Activated CD4-positive, CD25-positive, alpha-beta regulatory T cell treated with anti-CD3 and anti-CD28 coated beads, Interleukin-2, amount 50 U/mL, for 72 hours (primary cell): Measurements from ENCODE around the gene PRSS22.

Experiments used
- DNase-seq: peaks from one replicate; pipeline ENCODE4 v3.0.0; 2021

PRSS22 gene

GRCh38 chr16:2827831-2828520 is 30.0 kb downstream of the PRSS22 start:
- no peak for DNase-seq

- DNase-seq, result no peak
Observed at GRCh38 chr16:2827374-2827791, 30.6 kb downstream of the PRSS22 start.

- no peak for DNase-seq
Observed at GRCh38 chr16:2826591-2827373, 31.2 kb downstream of the PRSS22 start.

- DNase-seq, result no peak
Observed at GRCh38 chr16:2825906-2826305, 32.1 kb downstream of the PRSS22 start.

- no peak for DNase-seq
Observed at GRCh38 chr16:2825049-2825742, 32.8 kb downstream of the PRSS22 start.

GRCh38 chr16:2824626-2825025 is 33.3 kb downstream of the PRSS22 start:
- no peak for DNase-seq

- DNase-seq, result no peak
Observed at GRCh38 chr16:2822496-2822895, 35.5 kb downstream of the PRSS22 start.

- no peak for DNase-seq
Observed at GRCh38 chr16:2822158-2822495, 35.8 kb downstream of the PRSS22 start.

- no peak for DNase-seq
Observed at GRCh38 chr16:2821487-2822157, 36.3 kb downstream of the PRSS22 start.

GRCh38 chr16:2820836-2821486 is 37.0 kb downstream of the PRSS22 start:
- no peak for DNase-seq

GRCh38 chr16:2819939-2820835 is 37.8 kb downstream of the PRSS22 start:
- DNase-seq, result no peak

GRCh38 chr16:2819179-2819938 is 38.6 kb downstream of the PRSS22 start:
- DNase-seq, result no peak

- DNase-seq, result no peak
Observed at GRCh38 chr16:2818272-2818876, 39.6 kb downstream of the PRSS22 start.

- no peak for DNase-seq
Observed at GRCh38 chr16:2817340-2818271, 40.4 kb downstream of the PRSS22 start.

- no peak for DNase-seq
Observed at GRCh38 chr16:2816751-2817339, 41.1 kb downstream of the PRSS22 start, which contains the start of gene PRSS21. PRSS21 (plus strand) TSS chr16:2817237; CDS start chr16:2817269, 32 bp downstream.

- no peak for DNase-seq
Observed at GRCh38 chr16:2815299-2815771, 42.6 kb downstream of the PRSS22 start.

- no peak for DNase-seq
Observed at GRCh38 chr16:2814551-2815298, 43.2 kb downstream of the PRSS22 start.

- DNase-seq, result no peak
Observed at GRCh38 chr16:2813771-2814221, 44.2 kb downstream of the PRSS22 start.
